GM19193 (cell line): ENCODE data around the gene ERC2.

Experiments used
- POLR2A ChIP-seq: IDR thresholded peaks from 4 replicates; pipeline ENCODE4 v1.6.1; 2011; ENCODE audit not compliant: insufficient read depth, insufficient read length; ENCODE audit errors: extremely low read depth

The ERC2 gene

GRCh38 chr3:55704521-55704920 is 763.7 kb downstream of the ERC2 start:
- no peak for TF ChIP-seq POLR2A

GRCh38 chr3:55702822-55703221 is 765.4 kb downstream of the ERC2 start:
- TF ChIP-seq POLR2A, result no peak

GRCh38 chr3:55701997-55702396 is 766.3 kb downstream of the ERC2 start:
- TF ChIP-seq POLR2A, result no peak

- no peak for TF ChIP-seq POLR2A
Measured at GRCh38 chr3:55698831-55699230, 769.4 kb downstream of the ERC2 start.

GRCh38 chr3:55697177-55697865 is 770.9 kb downstream of the ERC2 start:
- TF ChIP-seq POLR2A, result no peak

- TF ChIP-seq POLR2A, result no peak
Measured at GRCh38 chr3:55692957-55693558, 775.2 kb downstream of the ERC2 start.

- no peak for TF ChIP-seq POLR2A
Measured at GRCh38 chr3:55692295-55692956, 775.8 kb downstream of the ERC2 start.

GRCh38 chr3:55691141-55691540 is 777.1 kb downstream of the ERC2 start:
- no peak for TF ChIP-seq POLR2A

- TF ChIP-seq POLR2A, result no peak
Measured at GRCh38 chr3:55690726-55691125, 777.5 kb downstream of the ERC2 start.

GRCh38 chr3:55690177-55690576 is 778.1 kb downstream of the ERC2 start:
- TF ChIP-seq POLR2A, result no peak

- no peak for TF ChIP-seq POLR2A
Measured at GRCh38 chr3:55688154-55688553, 780.1 kb downstream of the ERC2 start.

- no peak for TF ChIP-seq POLR2A
Measured at GRCh38 chr3:55687526-55687925, 780.7 kb downstream of the ERC2 start.

- no peak for TF ChIP-seq POLR2A
Measured at GRCh38 chr3:55686426-55687254, 781.6 kb downstream of the ERC2 start.

- no peak for TF ChIP-seq POLR2A
Measured at GRCh38 chr3:55683666-55684270, 784.5 kb downstream of the ERC2 start.

- no peak for TF ChIP-seq POLR2A
Measured at GRCh38 chr3:55682461-55682860, 785.8 kb downstream of the ERC2 start.
